BJ (cell line): Measurements from ENCODE around the gene LARP1B. TPM values are rescaled to one million over a fixed set of nuclear protein-coding genes. Genes with fewer than 3 reads are reported as not detected.
"Not testable (repeated sequence)": the region's sequence is repeated elsewhere in the genome, so short reads cannot be mapped to it uniquely, and the experiment has no call there.

ENCODE experiments used
- CTCF ChIA-PET: fragments of 350-600 bp; formaldehyde crosslinking; extraction: SDS; loops from one replicate; lab custom pipeline; 2021; ENCODE audit warnings: antibody characterized with exemption, inconsistent platforms; lab: Yijun Ruan, JAX
- POLR2A ChIA-PET: fragments of 300-600 bp; sonication (Branson Sonifier 250); formaldehyde crosslinking; extraction: SDS; loops from one replicate; lab custom pipeline; 2021; ENCODE audit warnings: antibody characterized with exemption; lab: Charles Lee
- DNase-seq: peaks from one replicate; pipeline ENCODE4 v3.0.0-alpha.2; 2011; ENCODE audit warnings: low read depth
- H3K27me3 ChIP-seq: 2 replicates; pipeline ENCODE4 v1.6.0; 2011; ENCODE audit warnings: low read length; ENCODE audit not compliant: control insufficient read depth, insufficient read depth
- H3K36me3 ChIP-seq: 2 replicates; pipeline ENCODE4 v1.5.1; 2011; ENCODE audit warnings: low read length; ENCODE audit not compliant: control insufficient read depth, insufficient read depth
- H3K4me3 ChIP-seq: 2 replicates; pipeline ENCODE4 v1.5.1; 2011; ENCODE audit warnings: low read depth, mild to moderate bottlenecking, control low read depth, low read length
- polyA plus RNA-seq: library from polyadenylated mRNA; depleted of rRNA; stranded (reverse); fragments of >200 nt; gene quantifications from 2 replicates; pipeline ENCODE4 v1.2.3, GENCODE V29; 2011; rRNA removed
- TF ChIP-seq, protein P1 (sequence below): IDR thresholded peaks from 2 replicates; pipeline ENCODE4 v1.5.1; 2011; ENCODE audit warnings: low read depth, mild to moderate bottlenecking, control low read depth, inconsistent platforms, low read length, moderate library complexity; ENCODE audit not compliant: insufficient read depth

Gene LARP1B
- polyA plus RNA-seq, 1 experiment, result 4.5 TPM

DNA sequence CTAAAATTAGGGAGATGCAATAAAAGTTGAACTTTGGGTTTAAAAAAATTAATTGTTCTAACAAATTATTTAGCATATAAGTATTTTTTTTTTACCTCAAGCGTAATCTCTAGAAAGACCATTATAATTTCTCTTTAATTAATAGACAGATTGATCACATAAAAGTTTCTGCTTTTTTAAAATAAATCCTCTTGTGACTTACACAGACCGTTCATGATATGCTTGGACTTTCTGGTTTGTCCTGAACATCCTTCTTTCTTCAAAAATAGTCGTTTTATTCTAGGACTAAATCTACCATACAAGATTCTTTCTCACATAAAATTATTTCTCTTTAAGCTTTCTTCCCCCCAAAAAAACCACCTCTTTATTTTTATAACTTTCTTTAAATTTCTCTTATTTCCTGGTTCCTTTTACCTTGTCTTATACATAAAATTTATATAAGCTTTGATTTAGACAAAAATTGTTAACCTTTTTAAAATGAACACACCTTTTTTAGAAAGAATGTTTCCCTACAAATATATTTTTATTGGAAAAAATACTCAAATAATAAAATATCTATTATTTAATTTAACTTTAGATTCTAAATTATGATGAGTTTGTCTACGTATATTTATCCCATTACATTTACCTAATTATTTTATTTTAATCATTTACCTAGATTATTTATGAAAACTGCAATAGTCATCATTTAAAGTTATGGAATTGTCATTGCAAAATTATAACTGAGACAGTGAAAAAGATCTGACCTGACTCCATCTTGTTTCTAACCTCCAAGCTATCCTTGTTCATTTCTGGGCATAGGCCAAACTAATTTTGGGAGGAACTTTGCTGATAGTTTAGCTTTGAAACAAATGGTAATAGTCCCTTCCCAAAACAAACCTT is 188.9 kb downstream of the LARP1B start:
- CTCF ChIA-PET, result interaction anchor here (0.6 kb wide), 1 partner anchor 115 kb away, joined by 3 read pairs; no protein-coding TSS in a partner anchor
- no peak for DNase-seq

DNA sequence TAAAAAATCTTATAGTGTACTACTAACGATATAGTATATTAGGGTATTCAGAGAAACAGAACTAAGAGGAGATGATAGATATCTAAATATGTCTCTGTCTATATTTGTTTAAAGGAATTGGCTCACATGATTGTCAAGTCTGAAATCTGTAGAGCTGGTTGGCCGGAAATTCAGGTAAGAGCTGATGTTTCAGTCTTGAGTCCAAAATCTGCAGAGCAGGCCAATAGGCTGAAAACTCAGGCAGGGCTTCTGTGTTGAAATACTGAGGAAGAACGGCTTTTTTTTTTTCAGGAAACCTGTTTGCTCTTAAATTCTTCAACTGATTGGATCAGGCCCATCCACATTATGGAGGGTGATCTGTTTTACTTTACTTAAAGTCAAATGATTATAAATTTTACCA is 194.8 kb downstream of the LARP1B start:
- ChIA-PET POLR2A (no interaction called here), CTCF (interaction anchor here (1.3 kb wide), 1 partner anchor 14 kb away, joined by 3 read pairs; no protein-coding TSS in a partner anchor)
- TF ChIP-seq, protein P1, sequence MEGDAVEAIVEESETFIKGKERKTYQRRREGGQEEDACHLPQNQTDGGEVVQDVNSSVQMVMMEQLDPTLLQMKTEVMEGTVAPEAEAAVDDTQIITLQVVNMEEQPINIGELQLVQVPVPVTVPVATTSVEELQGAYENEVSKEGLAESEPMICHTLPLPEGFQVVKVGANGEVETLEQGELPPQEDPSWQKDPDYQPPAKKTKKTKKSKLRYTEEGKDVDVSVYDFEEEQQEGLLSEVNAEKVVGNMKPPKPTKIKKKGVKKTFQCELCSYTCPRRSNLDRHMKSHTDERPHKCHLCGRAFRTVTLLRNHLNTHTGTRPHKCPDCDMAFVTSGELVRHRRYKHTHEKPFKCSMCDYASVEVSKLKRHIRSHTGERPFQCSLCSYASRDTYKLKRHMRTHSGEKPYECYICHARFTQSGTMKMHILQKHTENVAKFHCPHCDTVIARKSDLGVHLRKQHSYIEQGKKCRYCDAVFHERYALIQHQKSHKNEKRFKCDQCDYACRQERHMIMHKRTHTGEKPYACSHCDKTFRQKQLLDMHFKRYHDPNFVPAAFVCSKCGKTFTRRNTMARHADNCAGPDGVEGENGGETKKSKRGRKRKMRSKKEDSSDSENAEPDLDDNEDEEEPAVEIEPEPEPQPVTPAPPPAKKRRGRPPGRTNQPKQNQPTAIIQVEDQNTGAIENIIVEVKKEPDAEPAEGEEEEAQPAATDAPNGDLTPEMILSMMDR, result no peak
- DNase-seq, result no peak
- Histone ChIP-seq H3K27me3 (no peaks in the 10 kb centered on the region), H3K4me3 (no peak overlapping the region), H3K36me3 (no peaks in the 10 kb centered on the region)

More for the DNA sequence above, 188.9 kb downstream of the LARP1B start:
- Histone ChIP-seq H3K4me3 (no peak overlapping the region), H3K27me3 (no peaks in the 10 kb centered on the region), H3K36me3 (no peaks in the 10 kb centered on the region)
- TF ChIP-seq, protein P1, result no peak
- POLR2A ChIA-PET, result no interaction called here

DNA sequence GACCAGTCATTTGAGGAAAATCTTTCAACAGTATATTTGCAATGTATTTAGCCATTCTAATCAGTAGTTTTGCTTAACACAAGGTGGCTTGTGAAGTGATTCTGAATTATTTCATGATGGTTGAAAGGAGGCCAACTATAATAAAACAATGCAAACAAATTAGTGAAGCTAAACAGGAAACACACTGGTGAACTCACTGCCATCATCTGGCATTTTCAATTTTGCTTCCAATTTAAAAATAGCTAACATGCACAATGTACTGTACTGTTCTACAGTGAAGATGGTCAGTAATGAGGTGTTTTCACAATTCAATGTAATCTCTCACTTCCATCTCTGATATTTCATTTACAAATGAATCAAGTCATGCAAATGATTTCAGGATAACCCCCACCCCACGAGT is 195.4 kb downstream of the LARP1B start:
- Histone ChIP-seq H3K4me3 (no peak overlapping the region), H3K27me3 (no peaks in the 10 kb centered on the region), H3K36me3 (no peaks in the 10 kb centered on the region)
- ChIA-PET CTCF (interaction anchor here (1.3 kb wide), 1 partner anchor 15 kb away, joined by 3 read pairs; no protein-coding TSS in a partner anchor), POLR2A (no interaction called here)
- DNase-seq, result no peak
- TF ChIP-seq, protein P1, result no peak

DNA sequence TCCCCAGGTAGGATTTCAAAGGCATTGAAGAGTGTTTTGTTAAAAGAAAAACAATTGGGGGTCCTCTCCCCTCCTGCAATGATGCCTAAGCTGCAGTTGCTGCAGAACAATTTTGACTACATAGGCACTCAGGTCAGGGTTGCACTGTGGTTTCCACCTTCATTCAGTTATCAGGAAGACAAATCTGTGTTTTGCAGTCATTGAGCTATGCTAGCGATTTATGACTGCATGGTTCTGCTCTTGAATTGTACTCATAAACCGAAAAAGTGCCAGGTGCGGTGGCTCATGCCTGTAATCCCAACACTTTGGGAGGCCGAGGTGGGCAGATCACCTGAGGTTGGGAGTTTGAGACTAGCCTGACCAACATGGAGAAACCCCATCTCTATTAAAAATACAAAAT is 197.1 kb downstream of the LARP1B start:
- H3K36me3 ChIP-seq, H3K27me3 ChIP-seq, DNase-seq, H3K4me3 ChIP-seq, POLR2A ChIA-PET: not testable (repeated sequence)
- CTCF ChIA-PET, result interaction anchor here (0.6 to 1.8 kb wide), 4 partner anchors 10 to 99 kb away, joined by 3 to 4 read pairs (median 4); no protein-coding TSS in a partner anchor

DNA sequence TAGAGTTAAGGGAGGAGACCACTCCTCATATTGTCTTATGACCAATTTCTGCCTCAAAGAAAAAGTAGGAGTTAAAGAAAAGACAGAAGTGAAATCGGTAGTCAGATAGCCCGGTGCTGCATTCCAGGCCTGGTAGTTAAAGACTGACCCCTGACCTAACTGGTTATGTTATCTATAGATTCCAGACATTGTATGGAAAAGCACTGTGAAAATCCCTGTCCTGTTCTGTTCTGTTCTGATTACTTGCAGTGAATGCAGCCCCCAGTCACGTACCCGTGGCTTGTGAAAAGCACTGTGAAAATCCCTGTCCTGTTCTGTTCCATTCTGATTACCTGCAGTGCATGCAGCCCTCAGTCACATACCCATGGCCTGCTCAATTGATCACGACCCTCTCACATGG is 198.8 kb downstream of the LARP1B start:
- H3K4me3 ChIP-seq, DNase-seq, CTCF ChIA-PET, H3K27me3 ChIP-seq, H3K36me3 ChIP-seq, POLR2A ChIA-PET: not testable (repeated sequence)

Other genes with a start within 250 kb of the LARP1B start
- 6.5 and 9.9 TPM in 2 replicates for gene PLK4, start 180.4 kb upstream of the LARP1B start, polyA plus RNA-seq
- 7.9 and 11.9 TPM in 2 replicates for gene MFSD8, start 96.1 kb upstream of the LARP1B start, polyA plus RNA-seq
- 1.4 and 2.3 TPM in 2 replicates for gene ABHD18, start 95.9 kb upstream of the LARP1B start, polyA plus RNA-seq
- gene PGRMC2, start 226.5 kb downstream of the LARP1B start, polyA plus RNA-seq, result 15.9 and 24.8 TPM in 2 replicates